Activated CD4-positive, CD25-positive, alpha-beta regulatory T cell treated with anti-CD3 and anti-CD28 coated beads, Interleukin-2, amount 50 U/mL, for 72 hours (primary cell): Measurements from ENCODE around the gene CDRT15.
"Not testable (repeated sequence)": the region's sequence is repeated elsewhere in the genome, so short reads cannot be mapped to it uniquely, and the experiment has no call there.

Experiments
- DNase-seq: peaks from one replicate; pipeline ENCODE4 v3.0.0; 2021

The CDRT15 gene

DNA sequence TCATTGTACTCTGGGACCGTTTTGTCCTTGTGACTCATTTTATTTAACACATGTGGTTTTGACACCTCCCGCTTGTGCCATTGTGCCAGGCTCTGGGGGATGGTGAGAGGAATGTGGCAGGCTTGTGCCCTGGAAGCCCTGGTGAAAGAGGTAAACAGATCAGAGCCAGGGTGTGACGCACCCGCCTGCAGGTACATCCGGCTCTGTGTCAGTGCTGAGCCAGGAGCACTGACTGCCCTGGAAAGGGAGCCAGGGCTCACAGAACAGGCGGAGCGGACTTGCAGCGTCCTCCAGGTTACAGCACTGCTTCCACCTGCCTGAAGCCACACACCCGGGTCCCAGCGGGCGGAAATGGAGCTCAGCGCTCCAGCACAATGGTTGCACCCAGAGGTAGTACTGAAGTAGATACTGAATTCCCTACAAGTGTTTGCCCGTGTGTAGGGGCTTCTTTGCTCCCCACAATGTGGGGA is 30.6 kb downstream of the CDRT15 start:
- DNase-seq = no peak

DNA sequence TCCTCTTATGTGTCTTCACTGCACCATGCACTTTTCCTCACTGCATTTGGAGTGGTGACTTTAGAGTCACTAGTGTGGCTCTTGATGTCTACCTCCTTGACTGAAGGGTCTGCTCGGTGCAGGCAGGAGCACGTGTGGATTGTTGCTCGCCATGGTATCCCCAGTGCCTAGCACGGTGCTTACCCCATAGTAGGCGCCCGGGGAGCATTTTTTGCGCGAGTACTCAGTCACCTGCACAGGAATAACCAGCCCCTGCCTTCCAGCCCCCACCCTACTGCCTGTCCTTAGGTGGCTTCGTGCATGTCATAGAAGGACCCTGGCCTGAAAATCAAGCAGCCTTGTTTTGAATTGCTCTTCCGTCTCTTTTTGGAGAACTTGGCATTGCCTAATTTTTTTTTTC is 31.3 kb downstream of the CDRT15 start:
- no peak for DNase-seq

DNA sequence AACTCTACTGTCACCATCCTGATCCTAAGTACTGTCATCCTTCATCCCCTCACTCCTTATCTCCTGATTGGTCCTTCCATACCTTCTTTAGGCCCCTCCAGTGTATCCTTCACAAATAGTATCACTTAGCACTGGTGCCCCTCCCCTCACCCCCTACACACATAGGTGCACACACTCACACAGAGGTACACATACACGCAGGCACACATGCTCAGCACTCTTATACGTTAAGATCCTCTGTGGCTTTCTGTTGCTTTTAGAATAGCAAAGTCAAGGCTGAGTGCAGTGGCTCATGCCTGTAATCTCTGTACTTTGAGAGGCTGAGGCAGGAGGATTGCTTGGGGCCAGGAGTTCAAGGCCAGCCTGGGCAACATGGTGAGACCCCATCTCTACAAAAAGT is 32.1 kb downstream of the CDRT15 start:
- DNase-seq = no peak

DNA sequence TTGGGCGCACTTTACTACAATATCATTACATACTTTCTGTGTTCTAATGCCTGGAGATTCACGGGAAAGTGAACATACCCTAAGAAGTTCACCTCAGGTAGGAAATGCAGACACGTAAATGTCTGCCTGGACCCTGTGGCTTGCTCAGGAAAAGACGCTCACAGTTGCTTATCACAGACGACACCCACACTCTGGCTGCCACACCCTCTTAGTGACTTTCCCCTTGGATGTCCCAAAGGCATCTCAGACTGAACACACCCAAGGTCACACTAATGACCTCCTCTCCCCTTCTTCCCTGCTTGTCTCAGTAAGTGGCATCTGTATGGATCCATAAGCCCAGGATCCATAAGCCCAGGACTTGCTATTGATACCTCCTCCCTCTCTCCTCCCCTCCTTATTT is 32.6 kb downstream of the CDRT15 start:
- no peak for DNase-seq

DNA sequence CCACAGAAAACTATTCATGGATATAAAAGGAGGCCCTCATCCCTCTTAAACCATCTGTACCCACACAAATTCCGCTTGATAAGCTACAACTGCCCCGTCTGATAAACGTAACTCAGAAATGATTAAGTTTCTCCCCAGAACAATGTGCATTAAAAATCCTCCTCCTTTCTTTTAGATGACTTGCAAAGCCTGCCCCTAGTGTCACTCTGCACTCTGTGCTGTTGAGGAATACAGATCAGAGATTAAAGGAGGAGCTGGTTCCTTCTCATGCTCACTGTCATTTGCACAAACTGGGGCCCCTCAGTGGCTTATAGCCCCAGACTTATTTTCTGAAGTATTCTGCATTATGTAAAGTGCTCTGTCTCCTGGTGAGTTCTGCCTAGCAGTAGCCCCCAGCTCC is 33.3 kb downstream of the CDRT15 start:
- DNase-seq = no peak

DNA sequence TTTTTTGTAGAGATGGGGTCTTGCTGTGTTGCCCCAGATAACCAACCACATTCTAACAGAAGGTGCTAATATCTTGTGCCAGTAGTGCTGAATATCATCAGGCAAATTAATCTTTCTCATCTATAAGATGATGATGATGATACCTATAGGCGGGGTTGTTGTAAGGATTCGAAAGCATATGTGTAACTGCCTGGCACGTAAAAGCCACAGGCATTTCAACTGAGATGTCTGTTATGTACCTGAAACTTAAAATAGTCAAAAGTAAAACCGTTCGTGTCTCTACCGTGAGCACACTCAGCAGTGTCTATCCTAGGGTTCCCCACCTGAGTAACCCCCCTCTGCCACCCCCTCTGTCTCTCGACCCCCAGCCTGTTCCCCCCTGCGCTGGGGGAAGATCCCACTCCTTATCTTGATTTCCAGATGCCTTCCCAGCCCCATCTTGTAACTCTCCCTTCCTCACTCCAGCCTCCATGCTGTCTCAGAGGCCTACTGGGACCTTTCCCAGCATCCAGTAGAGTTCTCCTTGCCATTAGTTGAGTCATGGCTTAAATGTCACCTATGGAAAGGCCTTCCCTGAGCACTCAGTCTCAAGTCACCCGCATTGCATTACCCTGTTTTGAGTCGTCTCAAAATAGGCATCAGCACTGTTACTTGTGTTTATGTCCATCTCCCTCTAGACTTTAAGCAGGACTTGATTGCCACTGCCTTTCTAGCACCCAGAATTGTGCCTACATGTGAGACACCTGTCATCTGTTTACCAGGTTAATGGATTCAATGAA is 34.1 kb downstream of the CDRT15 start:
- DNase-seq = no peak

DNA sequence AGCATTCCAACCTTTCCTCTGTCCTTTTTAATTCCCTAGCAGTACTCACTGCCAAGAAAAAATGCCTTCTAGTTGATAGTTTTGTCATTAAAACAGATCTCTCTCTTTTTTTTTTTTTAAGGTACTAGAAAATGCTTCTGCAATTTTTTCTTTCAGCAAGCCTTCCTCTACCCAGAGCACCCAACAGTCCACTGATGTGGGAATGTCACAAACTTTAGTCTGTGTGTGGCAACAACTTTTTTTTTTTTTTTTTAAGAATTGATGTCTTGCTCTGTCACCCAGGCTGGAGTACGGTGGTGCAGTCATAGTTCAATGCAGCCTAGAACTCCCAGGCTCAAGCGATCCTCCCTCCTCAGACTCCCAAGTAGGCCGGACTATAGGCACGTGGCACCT is 34.7 kb downstream of the CDRT15 start:
- DNase-seq = no peak

DNA sequence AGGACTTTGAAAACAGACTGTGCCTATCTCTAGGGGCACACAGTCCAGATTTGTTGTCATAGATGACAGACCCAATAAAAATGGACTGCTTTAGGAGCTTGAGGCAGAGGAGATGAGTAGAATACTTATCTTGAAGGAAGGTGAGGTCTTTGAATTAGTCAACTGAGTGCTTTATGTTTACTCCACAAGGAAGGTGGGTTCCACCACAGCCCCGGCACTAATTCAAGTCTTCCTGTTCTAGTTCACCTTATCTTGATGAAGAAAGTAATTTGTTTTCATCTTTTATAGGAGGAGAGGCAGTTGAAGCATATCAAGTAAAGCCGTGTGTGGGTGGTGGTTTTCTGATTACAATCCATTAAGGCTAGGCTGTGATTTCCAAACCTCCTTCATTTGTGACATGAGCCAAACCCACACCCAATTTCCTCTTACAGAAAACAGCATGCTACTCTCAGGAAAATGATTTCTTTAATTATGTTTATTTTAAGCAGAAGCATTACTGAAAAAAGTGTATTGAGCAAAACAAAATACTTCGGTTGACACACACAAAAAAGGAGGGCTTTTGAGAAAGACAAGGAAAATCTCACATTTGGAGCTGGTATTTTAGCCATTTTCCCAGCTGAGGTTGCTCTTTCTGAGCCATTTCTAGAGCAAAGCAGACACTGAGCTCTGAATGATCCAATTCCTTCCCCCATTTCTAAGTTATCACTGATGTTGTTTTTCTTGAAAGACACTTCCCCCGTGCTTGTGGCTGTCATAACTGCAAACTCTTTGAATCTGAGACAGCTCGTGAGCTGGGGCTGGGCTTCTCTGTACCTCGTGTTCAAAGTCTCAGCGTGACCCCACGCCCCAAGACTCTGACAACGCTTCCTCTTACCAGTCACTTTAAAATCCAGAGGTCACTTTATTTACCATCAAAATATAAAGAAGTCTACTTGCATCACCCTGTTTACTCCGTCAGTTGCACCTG is 35.4 kb downstream of the CDRT15 start:
- no peak for DNase-seq

DNA sequence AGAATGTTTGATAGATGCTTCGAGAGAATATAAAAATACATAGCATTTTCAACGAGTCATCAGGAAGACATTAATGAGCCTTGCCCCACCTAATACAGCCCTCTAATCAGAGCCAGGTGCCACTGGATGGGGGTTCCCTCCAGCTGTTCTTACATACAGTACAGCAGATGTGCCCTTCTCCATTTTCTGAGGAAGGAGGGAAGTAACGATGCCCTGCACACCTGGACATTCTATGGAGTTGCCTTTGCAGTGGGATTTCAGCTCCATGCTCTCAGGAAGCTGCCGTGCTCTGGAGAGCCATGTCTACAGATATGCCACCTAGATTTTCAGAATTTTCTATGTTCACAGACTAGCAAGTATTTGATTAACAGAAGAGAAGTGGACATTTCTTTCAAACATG is 36.3 kb downstream of the CDRT15 start:
- no peak for DNase-seq

DNA sequence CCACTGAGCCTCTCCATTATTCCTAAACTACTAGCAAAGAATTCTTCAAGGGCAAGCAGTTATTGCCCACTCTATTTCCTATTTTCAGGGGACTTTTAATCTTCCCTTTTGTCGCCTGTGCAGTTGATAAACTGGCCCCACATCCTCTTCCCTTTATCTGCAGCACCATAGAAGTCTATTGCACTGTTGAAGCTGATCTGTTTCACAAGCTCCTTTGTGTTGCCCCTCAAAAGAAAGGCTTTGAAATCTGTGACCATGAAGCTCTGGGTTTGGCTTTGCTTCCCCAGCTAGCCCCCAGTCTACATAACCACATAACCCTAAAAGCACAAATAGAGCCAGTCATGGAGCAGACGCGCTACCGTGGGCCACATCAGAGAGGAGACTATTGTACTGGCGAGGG is 37.1 kb downstream of the CDRT15 start:
- DNase-seq = no peak

DNA sequence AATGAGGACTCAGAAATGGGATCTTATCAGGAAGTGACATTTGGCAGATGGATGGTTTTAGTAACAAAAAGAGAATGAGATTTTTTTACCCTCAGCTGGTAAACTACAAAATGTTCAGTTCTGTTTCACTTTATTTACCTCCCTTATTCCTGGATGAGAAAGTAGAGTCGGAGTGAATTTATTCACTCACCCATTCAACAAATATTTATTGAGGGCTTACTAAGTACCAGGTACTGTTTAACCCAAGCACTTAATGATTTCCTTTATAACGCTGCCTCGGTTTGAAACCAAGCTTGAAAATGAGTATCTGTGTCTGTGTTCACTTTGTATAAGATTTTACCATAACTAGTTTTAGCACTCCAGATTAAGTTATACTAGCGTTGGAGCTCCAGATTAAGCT is 38.1 kb downstream of the CDRT15 start:
- DNase-seq = no peak

DNA sequence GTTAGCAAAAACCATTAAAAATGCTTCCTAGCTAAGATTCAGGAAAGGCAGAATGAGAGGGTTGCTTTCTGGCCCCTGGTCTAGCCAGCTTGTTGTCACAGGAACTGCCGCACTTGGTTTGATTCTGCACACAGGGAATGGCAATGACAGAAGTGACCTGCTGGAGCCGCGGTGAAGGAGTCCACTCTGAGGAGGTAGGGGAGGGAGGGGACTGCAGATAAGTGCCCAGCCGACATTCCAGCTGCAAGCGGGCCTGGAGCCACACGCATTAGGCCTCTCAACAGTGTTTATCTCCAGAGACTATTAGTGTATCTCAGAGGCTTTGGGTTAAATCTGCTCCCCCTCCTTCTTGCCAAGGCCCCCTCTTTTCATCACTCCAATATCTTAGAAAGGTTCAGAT is 38.6 kb downstream of the CDRT15 start:
- DNase-seq = no peak

DNA sequence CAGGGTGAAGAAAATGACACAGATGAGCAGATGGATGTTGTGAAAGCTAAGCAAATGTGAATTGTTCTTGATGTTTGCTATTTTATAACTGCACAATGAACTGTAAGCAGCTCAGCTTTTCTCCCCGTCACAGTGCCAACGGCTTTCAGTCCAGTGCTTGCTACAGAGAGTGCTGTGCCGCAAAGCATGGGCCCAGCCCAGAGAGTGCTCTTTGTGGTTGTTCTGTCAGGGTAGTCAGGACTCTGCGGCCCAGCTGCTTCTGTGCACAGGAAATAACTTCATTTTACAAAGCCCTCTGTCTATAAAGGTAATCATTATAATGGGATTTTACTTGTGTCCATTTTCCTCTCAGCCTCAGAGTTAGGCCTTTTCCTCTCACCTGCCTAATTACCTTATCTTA is 39.1 kb downstream of the CDRT15 start:
- DNase-seq = peak; percentile 58

DNA sequence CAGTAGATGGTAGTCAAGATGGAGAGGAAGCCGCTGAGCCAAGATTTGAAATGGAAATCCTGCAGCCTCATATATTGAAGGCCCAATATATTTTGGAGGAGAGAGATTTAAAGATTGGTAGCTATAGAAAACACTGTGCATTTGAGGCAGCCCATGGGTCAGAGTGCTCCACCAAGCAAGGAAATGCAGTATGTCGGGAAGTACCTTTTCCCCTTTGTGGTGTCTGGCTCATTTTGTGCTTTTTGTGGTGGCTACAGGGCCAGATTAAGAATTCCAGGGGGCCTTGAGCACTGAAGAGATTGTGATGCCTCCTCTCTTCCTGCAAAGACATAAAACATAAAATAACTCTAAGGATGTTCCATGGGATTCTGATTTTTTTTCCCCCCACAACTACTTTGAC is 39.6 kb downstream of the CDRT15 start:
- no peak for DNase-seq

DNA sequence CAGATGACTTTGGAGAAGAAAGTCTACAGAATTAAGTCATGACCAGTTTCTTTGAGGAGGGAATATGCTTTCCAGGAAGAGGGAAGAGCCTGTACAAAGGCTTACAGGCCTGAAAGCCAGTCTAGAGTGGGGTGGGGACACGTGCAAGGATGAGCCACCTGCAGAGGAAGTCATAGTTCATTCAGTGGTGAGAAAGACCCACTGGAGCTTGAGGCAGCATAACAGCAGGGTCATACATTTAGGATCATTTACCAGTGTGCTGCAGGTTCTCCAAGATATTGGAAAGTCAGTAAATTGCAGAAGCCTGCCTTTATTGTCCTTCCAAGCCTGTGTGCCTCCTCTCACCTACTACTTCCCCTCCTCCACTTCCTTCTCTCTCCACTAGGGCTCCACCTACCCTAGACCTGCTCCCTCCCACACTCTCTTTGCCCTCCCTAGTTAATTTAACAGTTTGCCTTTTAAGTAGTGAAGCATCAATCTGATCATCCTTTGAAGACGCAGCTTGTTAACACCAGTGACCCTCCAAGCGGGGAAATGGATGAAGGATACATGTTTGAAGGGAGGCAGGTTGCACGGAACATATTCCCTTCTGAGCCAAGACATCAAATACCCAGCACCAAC is 40.2 kb downstream of the CDRT15 start:
- no peak for DNase-seq

DNA sequence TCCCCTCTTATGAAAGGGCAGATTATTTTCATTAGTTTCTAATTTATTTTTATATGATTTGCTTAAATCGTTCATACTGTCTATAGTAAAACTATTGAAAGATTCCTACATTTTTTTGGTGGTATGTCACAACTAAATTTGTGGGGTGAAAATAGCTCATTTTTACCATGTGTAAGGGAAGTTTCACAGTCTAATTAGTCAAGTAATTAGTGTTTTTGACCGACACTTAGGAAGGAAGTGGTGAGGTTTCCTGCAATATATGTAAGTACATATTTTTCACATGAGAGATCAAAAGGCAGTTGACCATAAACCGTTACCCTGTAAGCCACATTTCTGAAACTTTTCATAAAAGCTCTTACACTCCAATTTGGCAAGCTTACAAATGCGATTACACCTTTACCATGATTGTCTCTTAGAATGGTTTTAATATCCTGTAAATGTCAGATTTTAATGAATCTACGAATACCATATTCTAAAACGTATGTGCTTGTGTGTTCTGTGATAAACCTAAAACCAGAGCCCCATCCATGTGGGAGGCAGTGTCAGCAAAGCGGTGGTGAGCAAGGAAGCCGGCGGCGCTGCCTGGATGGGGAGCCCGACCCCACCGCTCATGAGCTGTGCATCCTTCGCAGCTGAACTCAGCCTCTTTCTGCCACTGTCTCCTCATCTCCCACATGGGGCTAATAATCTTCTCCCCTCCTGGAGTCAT is 43.9 kb downstream of the CDRT15 start:
- DNase-seq = not testable (repeated sequence)

DNA sequence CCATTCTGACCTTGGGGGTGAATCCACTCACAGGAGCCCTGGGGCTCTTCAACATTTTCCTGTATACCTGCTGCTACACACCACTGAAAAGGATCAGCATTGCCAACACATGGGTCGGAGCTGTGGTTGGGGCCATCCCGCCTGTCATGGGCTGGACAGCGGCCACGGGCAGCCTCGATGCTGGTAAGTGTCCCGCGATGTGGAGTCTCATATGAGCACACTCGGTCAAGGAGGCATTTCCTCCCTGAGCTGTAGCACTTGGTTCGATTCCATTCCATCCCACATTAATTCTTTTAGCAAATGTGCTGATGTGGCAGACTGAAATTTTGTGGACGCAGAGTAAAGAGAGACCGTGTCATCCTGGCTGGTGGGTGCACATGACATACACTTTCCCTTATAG is 44.6 kb downstream of the CDRT15 start:
- DNase-seq = not testable (repeated sequence)

DNA sequence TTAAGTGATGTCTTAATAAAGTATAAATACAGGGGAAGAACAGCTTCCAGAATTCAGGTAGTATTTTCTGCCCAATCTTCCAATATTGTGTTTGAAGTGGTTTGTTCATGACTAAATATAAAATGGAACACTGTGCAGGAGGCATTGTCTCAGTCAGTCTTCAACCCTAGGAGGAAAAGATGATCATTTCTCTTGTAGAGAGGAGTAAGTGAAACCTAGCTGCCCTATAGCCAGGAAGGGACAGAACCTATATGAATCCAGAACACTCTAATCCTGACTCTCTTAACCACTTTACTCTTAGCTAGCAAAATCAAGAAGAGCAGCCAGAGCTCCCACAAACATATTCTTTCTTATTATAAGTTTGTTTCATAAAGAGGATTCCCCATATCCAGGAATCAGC is 45.2 kb downstream of the CDRT15 start:
- not testable (repeated sequence) for DNase-seq

DNA sequence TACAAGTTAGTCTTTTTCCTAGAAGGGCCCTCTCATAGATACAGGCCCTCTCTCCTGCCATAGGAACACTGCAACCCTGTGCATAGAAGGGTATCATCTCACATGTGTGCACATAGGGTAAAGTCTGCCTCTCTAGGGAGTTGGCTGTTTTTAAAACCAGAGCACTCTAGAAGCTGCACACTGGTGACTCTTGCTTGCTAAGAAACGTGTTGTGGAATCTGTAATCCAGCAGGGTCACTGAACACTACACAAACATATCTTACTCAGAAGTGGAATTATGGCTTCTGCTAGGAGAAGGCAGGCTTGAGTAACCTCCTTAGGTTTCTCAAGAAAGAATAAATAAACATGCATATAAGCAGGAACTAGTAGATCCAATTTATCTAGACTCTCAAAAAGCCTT is 45.9 kb downstream of the CDRT15 start:
- DNase-seq = not testable (repeated sequence)

DNA sequence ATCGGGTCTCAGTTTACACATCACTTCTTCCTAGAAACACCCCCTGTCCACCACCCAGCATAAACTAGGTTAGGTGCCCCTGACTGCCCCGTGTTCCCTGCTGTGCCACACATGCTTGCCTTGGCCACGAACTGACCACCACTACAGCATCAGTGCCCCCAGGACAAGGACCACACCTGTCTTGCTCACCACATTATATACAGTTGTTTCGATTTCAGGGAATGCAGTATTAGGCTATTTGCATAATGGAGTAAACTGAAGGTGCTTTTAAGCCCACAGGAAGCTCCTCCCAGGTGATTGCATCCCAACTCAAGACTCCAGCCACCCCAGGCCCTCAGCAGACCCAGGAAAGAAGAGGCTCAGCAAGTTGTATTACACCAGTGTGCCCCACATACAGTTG is 50.2 kb downstream of the CDRT15 start:
- DNase-seq = not testable (repeated sequence)
